DOHH2 (cell line): ENCODE results near the gene RAPGEF5.

Experiments
- H3F3A ChIP-seq: fragments of 200-600 bp; sonication (generic), shearing (Covaris generic); 2 replicates; pipeline ENCODE4 v1.6.0; 2016; ENCODE audit warnings: antibody characterized with exemption, mild to moderate bottlenecking; ENCODE audit not compliant: control insufficient read depth, insufficient read depth
- H3K27ac ChIP-seq: fragments of 200-600 bp; sonication (generic); 2 replicates; pipeline ENCODE4 v1.5.1; 2014; ENCODE audit warnings: low read depth, mild to moderate bottlenecking, low read length, moderate library complexity
- H3K27me3 ChIP-seq: fragments of 200-600 bp; sonication (generic); 2 replicates; pipeline ENCODE4 v1.6.1; 2014; ENCODE audit warnings: mild to moderate bottlenecking, low read length, mixed read lengths; ENCODE audit not compliant: control insufficient read depth
- H3K36me3 ChIP-seq: fragments of 200-600 bp; sonication (generic); 2 replicates; pipeline ENCODE4 v1.6.1; 2014; ENCODE audit warnings: mild to moderate bottlenecking, low read length, moderate library complexity, mixed read lengths; ENCODE audit not compliant: control insufficient read depth
- H3K4me1 ChIP-seq: fragments of 200-600 bp; sonication (generic); 2 replicates; pipeline ENCODE4 v1.6.1; 2014; ENCODE audit warnings: mild to moderate bottlenecking, low read length, mixed read lengths; ENCODE audit not compliant: control insufficient read depth
- H3K4me2 ChIP-seq: fragments of 200-600 bp; sonication (generic); 2 replicates; pipeline ENCODE4 v1.6.0; 2014; ENCODE audit warnings: mild to moderate bottlenecking, low read length, moderate library complexity
- H3K4me3 ChIP-seq: fragments of 200-600 bp; sonication (generic); 2 replicates; pipeline ENCODE4 v1.5.1; 2014; ENCODE audit warnings: mild to moderate bottlenecking, low read length, mixed read lengths
- H3K79me2 ChIP-seq: fragments of 200-600 bp; sonication (generic); 2 replicates; pipeline ENCODE4 v1.6.1; 2014; ENCODE audit warnings: mild to moderate bottlenecking, low read length, mixed read lengths; ENCODE audit not compliant: control insufficient read depth
- H3K9me2 ChIP-seq: fragments of 200-600 bp; sonication (generic); replicated peaks from 2 replicates; pipeline ENCODE4 v1.6.1; 2014; ENCODE audit warnings: mild to moderate bottlenecking, low read length, mixed read lengths; ENCODE audit not compliant: control insufficient read depth
- H3K9me3 ChIP-seq: fragments of 200-600 bp; sonication (generic); 2 replicates; pipeline ENCODE4 v1.6.1; 2014; ENCODE audit warnings: antibody characterized with exemption, low read length, mixed read lengths; ENCODE audit not compliant: control insufficient read depth, insufficient read depth
- H4K20me1 ChIP-seq: fragments of 200-600 bp; sonication (generic); 2 replicates; pipeline ENCODE4 v1.6.0; 2014; ENCODE audit warnings: low read depth, mild to moderate bottlenecking, antibody characterized with exemption, low read length, moderate library complexity; ENCODE audit not compliant: control insufficient read depth, insufficient read depth
- CTCF ChIP-seq: fragments of 200-600 bp; sonication (generic); IDR thresholded peaks from one replicate; pipeline ENCODE4 v1.5.1; 2014; ENCODE audit warnings: antibody characterized with exemption, mild to moderate bottlenecking, low read depth, low read length; ENCODE audit not compliant: poor library complexity, severe bottlenecking
- EZH2phosphoT487 ChIP-seq: fragments of 200-600 bp; sonication (generic); IDR thresholded peaks from 2 replicates; pipeline ENCODE4 v1.6.1; 2017; ENCODE audit warnings: borderline replicate concordance, mild to moderate bottlenecking, antibody characterized with exemption, low read length, moderate library complexity, mixed read lengths

The RAPGEF5 gene

DNA sequence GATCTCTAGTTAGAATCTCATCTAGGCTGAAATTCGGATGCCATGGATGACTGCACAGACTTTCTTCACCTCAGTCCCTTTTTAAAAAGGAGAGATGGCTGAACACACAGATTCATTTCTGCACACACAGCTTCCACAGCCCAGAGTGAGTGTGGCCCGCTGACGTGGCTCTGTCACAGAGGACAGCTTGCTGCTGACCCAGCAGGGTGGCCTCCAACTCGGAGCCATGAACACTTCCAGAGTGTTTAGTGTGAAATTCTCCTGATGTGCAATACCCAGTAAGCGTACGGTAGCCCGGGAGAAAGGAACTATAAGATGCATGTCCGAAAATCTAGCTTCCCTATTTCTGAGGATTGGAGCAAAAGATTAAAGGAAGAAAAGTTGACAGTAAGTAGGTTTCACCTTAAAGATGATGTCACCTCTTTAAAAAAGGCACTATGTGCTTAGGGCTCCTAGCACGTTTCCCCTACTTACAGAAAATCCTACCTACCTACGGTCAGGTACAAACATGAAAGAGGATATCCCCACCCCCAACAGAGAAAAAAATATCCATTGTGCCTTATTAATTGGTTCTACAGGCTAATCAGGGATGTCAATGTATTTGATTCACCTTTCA is 162.2 kb downstream of the RAPGEF5 start:
- Histone ChIP-seq H3K27me3 (no peaks in the 10 kb centered on the region), H3K4me3 (no peak overlapping the region), H3F3A (peaks cover 54% of the 10 kb centered on the region), H3K27ac (no peak overlapping the region), H3K9me2 (no peaks in the 10 kb centered on the region), H3K36me3 (peaks cover 100% of the 10 kb centered on the region), H3K4me2 (no peak overlapping the region), H4K20me1 (peaks cover 16% of the 10 kb centered on the region), H3K9me3 (no peaks in the 10 kb centered on the region), H3K4me1 (no peaks in the 10 kb centered on the region), H3K79me2 (peaks cover 55% of the 10 kb centered on the region)
- TF ChIP-seq EZH2phosphoT487 (no peak), CTCF (no peak)

GRCh38 chr7:22193450-22193983 is 163.4 kb downstream of the RAPGEF5 start:
- Histone ChIP-seq H4K20me1 (peaks cover 16% of the 10 kb centered on the region), H3K36me3 (peaks cover 100% of the 10 kb centered on the region), H3K4me1 (no peaks in the 10 kb centered on the region), H3K27me3 (no peaks in the 10 kb centered on the region), H3K27ac (no peak overlapping the region), H3K9me2 (no peaks in the 10 kb centered on the region), H3K4me2 (no peak overlapping the region), H3K4me3 (no peak overlapping the region), H3K79me2 (peaks cover 44% of the 10 kb centered on the region), H3F3A (peaks cover 52% of the 10 kb centered on the region), H3K9me3 (no peaks in the 10 kb centered on the region)
- TF ChIP-seq CTCF (no peak), EZH2phosphoT487 (no peak)

GRCh38 chr7:22192801-22193200 is 164.2 kb downstream of the RAPGEF5 start:
- Histone ChIP-seq H3K36me3 (peaks cover 100% of the 10 kb centered on the region), H3K4me1 (no peaks in the 10 kb centered on the region), H4K20me1 (peaks cover 16% of the 10 kb centered on the region), H3K4me2 (no peak overlapping the region), H3K27ac (no peak overlapping the region), H3K9me3 (no peaks in the 10 kb centered on the region), H3K4me3 (no peak overlapping the region), H3K79me2 (peaks cover 39% of the 10 kb centered on the region), H3F3A (peaks cover 51% of the 10 kb centered on the region), H3K9me2 (no peaks in the 10 kb centered on the region), H3K27me3 (no peaks in the 10 kb centered on the region)
- no peak for TF ChIP-seq CTCF
- no peak for TF ChIP-seq EZH2phosphoT487
